ENCODE measurements around the gene GON7. TPM values are rescaled to one million over a fixed set of nuclear protein-coding genes. Genes with fewer than 3 reads are reported as not detected.

GON7 gene
- 15.5 TPM for total RNA-seq (ENCODE audit: unreplicated experiment)
- long read RNA-seq, transcript GON7-201 (2 exons, 1,154 nt), result major isoform, 12 of 13 reads
- long read RNA-seq, partial matches to known transcripts, result 0 of 13 reads
- long read RNA-seq, other reads (novel, unspliced or antisense), result 0 of 13 reads

GRCh38 chr14:93206793-93207467 lies at the start of gene GON7, which contains the start of gene UBR7:
TSS of gene GON7 (minus strand) at chr14:93207065. CDS start at chr14:93207037, 28 bp downstream.
TSS of gene UBR7 (plus strand) at chr14:93207256. CDS start at chr14:93207292, 36 bp downstream.
- Mint-ChIP-seq H3K9me3 (ENCODE audit: unreplicated experiment) (no peaks in the 10 kb centered on the region), H3K27ac (ENCODE audit: unreplicated experiment) (peak within 1 kb of the TSS; percentile 99), H3K4me1 (ENCODE audit: unreplicated experiment) (peaks cover 21% of the 10 kb centered on the region), H3K27me3 (ENCODE audit: unreplicated experiment) (peaks cover 2% of the 10 kb centered on the region), H3K4me3 (ENCODE audit: unreplicated experiment) (peak within 1 kb of the TSS; percentile 91), H3K36me3 (ENCODE audit: low read depth, unreplicated experiment) (peaks cover 3% of the 10 kb centered on the region)
- TF ChIP-seq, protein P1, sequence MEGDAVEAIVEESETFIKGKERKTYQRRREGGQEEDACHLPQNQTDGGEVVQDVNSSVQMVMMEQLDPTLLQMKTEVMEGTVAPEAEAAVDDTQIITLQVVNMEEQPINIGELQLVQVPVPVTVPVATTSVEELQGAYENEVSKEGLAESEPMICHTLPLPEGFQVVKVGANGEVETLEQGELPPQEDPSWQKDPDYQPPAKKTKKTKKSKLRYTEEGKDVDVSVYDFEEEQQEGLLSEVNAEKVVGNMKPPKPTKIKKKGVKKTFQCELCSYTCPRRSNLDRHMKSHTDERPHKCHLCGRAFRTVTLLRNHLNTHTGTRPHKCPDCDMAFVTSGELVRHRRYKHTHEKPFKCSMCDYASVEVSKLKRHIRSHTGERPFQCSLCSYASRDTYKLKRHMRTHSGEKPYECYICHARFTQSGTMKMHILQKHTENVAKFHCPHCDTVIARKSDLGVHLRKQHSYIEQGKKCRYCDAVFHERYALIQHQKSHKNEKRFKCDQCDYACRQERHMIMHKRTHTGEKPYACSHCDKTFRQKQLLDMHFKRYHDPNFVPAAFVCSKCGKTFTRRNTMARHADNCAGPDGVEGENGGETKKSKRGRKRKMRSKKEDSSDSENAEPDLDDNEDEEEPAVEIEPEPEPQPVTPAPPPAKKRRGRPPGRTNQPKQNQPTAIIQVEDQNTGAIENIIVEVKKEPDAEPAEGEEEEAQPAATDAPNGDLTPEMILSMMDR (IDR thresholded peaks at IDR 0.05; ENCODE audit: unreplicated experiment), result peak; percentile 16
- DNase-seq (ENCODE audit: low spot score), result peak; percentile 97

DNA sequence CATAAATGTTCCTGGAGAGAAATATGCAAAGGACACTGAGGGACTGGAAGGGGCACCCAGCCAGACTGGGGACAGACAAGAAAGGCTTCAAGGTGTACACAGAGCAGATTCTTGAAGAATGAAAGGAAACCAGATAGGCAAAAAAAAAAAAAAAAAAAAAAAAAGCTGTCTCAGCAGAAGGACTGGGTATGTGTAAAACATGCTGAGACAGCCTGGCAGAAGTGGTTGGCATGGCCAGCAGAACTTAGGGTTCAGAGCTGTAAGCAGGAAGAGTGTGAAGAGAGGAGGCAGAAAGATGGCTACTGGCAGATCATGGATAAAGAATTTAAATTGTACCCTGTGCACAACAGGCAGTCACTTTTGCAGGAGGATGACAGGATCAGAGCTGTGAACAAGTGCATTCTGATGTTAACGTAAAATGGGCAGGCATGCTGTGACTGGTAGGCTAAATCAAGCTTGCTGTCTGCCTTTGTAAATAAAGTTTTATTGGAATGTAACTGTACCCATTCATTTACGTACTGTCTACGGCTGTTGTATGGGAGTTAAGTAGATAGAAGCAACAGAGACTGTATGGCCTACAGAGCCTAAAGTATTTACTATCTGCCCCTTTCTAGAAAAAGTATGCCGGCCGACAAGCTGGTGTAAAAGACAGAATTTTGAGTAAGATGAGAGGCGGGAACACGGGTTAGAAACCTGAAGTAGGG lies 42.4 kb upstream of the GON7 start:
- Mint-ChIP-seq H3K9me3 (ENCODE audit: unreplicated experiment) (no peaks in the 10 kb centered on the region), H3K4me3 (ENCODE audit: unreplicated experiment) (no peak overlapping the region), H3K36me3 (ENCODE audit: low read depth, unreplicated experiment) (peaks cover 11% of the 10 kb centered on the region), H3K27ac (ENCODE audit: unreplicated experiment) (no peak overlapping the region), H3K27me3 (ENCODE audit: unreplicated experiment) (no peaks in the 10 kb centered on the region), H3K4me1 (ENCODE audit: unreplicated experiment) (no peaks in the 10 kb centered on the region)
- TF ChIP-seq, protein P1 (IDR thresholded peaks at IDR 0.05; ENCODE audit: unreplicated experiment), result no peak
- no peak for DNase-seq (ENCODE audit: low spot score)

DNA sequence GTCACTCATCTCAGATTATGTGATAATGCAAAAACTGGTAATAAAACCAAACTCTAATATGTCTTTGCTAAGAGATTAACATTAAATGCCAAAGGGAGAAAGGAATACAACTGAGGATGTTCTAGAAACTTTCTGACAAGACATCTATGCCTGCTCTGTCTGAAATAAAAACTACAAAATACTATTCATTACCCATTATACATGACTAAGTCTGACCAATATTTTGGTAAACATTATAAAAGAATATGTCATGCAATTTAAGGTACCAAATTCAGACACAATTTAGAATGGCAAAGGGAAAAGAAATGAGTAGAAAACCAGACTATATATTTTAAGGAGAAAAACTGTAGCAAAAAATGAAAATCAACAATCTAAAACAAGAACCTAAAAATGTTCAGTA lies 39.7 kb upstream of the GON7 start:
- peaks cover 4% of the 10 kb centered on the region for H3K27me3 Mint-ChIP-seq (ENCODE audit: unreplicated experiment)
- no peak overlapping the region for H3K4me3 Mint-ChIP-seq (ENCODE audit: unreplicated experiment)
- no peaks in the 10 kb centered on the region for H3K4me1 Mint-ChIP-seq (ENCODE audit: unreplicated experiment)
- no peak overlapping the region for H3K27ac Mint-ChIP-seq (ENCODE audit: unreplicated experiment)
- TF ChIP-seq, protein P1 (IDR thresholded peaks at IDR 0.05; ENCODE audit: unreplicated experiment), result no peak
- peaks cover 23% of the 10 kb centered on the region for H3K36me3 Mint-ChIP-seq (ENCODE audit: low read depth, unreplicated experiment)
- no peaks in the 10 kb centered on the region for H3K9me3 Mint-ChIP-seq (ENCODE audit: unreplicated experiment)
- no peak for DNase-seq (ENCODE audit: low spot score)

- Mint-ChIP-seq H3K36me3 (ENCODE audit: low read depth, unreplicated experiment) (peaks cover 23% of the 10 kb centered on the region), H3K27me3 (ENCODE audit: unreplicated experiment) (peaks cover 4% of the 10 kb centered on the region), H3K4me3 (ENCODE audit: unreplicated experiment) (no peak overlapping the region), H3K4me1 (ENCODE audit: unreplicated experiment) (no peaks in the 10 kb centered on the region), H3K27ac (ENCODE audit: unreplicated experiment) (no peak overlapping the region), H3K9me3 (ENCODE audit: unreplicated experiment) (no peaks in the 10 kb centered on the region)
- DNase-seq (ENCODE audit: low spot score), result no peak
- TF ChIP-seq, protein P1 (IDR thresholded peaks at IDR 0.05; ENCODE audit: unreplicated experiment), result no peak
Measured at GRCh38 chr14:93245764-93246420, 39.0 kb upstream of the GON7 start.

All from endothelial cell (in vitro differentiated cells).